Regular cardiac myocyte (primary cell): ENCODE results near the gene TIPIN. TPM values are rescaled to one million over a fixed set of nuclear protein-coding genes. Genes with fewer than 3 reads are reported as not detected.

Experiments
- total RNA-seq: library from RNA; depleted of rRNA; stranded (reverse); fragments of >200 nt; gene quantifications from 2 replicates; pipeline ENCODE4 v1.2.3, GENCODE V29; 2014

The TIPIN gene, protein sequence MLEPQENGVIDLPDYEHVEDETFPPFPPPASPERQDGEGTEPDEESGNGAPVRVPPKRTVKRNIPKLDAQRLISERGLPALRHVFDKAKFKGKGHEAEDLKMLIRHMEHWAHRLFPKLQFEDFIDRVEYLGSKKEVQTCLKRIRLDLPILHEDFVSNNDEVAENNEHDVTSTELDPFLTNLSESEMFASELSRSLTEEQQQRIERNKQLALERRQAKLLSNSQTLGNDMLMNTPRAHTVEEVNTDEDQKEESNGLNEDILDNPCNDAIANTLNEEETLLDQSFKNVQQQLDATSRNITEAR
- total RNA-seq: 13.0 and 20.7 TPM in 2 replicates

GRCh38 chr15:66356359-66357236, at the start of gene TIPIN:
TSS of gene TIPIN (minus strand) at chr15:66356685. CDS start at chr15:66352947, 3,738 bp downstream.

GRCh38 chr15:66386204-66387123, 30.0 kb upstream of the TIPIN start, which contains the start of gene MAP2K1:
TSS of gene MAP2K1 (plus strand) at chr15:66386912. CDS start at chr15:66387348, 436 bp downstream.

DNA sequence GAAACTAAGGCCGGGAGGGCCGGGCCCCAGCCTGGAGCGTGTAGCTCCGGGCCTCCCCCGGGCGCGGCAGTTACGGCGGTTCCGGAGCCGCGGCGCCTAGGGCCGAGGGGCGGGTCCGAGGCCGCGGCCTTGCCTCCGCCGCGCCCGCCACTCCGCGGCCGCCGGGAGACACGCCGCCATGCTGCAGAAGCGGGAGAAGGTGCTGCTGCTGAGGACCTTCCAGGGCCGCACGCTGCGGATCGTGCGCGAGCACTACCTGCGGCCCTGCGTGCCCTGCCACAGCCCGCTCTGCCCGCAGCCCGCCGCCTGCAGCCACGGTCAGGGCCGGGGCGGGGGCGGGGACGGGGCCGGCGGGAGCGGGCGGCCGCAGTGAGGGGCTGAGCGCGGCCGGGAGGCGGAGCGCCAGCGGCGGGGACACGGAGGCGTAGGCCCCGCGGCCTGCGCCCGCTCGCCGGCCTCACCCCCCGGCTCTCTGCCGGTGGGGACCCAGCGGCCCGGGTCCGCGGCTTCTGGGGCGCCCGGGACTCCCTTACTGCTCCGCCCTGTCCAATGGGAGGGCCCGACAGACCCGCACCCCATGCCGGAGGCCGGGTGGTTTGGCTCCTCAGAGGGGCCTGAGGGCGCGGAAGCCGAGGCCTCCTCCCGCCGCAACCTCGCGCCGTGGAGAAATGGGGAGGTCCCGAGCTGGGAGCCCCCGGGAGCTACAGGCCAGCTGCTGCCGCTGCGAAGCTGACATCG, 62.9 kb downstream of the TIPIN start, which contains the start of gene DIS3L:
TSS of gene DIS3L (plus strand) at position 150 of the 738 bp plus-strand sequence. CDS start at position 179, 29 bp downstream.

Other genes with a start within 250 kb of the TIPIN start
- not detected in 2 replicates for gene MEGF11, start 102.9 kb downstream of the TIPIN start, total RNA-seq
- gene DIS3L, start 63.1 kb downstream of the TIPIN start, total RNA-seq: 15.0 and 24.5 TPM in 2 replicates
- 61.4 and 88.2 TPM in 2 replicates for gene MAP2K1, start 30.2 kb upstream of the TIPIN start, total RNA-seq
- gene SNAPC5, start 141.1 kb upstream of the TIPIN start, total RNA-seq: 25.5 and 28.5 TPM in 2 replicates
- 3,009 and 3,253 TPM in 2 replicates for gene RPL4, start 148.2 kb upstream of the TIPIN start, total RNA-seq
- gene ZWILCH, start 148.6 kb upstream of the TIPIN start, total RNA-seq: 14.4 and 57.3 TPM in 2 replicates
- 4.8 and 10.9 TPM in 2 replicates for gene LCTL, start 209.3 kb upstream of the TIPIN start, total RNA-seq